Loucy (cell line): ENCODE data around the gene XPNPEP2.
A peak's percentile ranks its signal among the peaks of the same experiment; 100 is the strongest.

Experiments
- H2AFZ ChIP-seq: fragments of 200-600 bp; sonication (generic); 2 replicates; pipeline ENCODE4 v1.6.0; 2016; ENCODE audit warnings: antibody characterized with exemption, mild to moderate bottlenecking, low read length, moderate library complexity
- H3F3A ChIP-seq: fragments of 200-600 bp; 2 replicates; pipeline ENCODE4 v1.6.0; 2016; ENCODE audit warnings: antibody characterized with exemption, low read depth, mild to moderate bottlenecking
- H3K27me3 ChIP-seq: fragments of 200-600 bp; sonication (generic); 2 replicates; pipeline ENCODE4 v1.6.1; 2014; ENCODE audit warnings: low read length, mild to moderate bottlenecking; ENCODE audit not compliant: insufficient read depth, poor library complexity, severe bottlenecking
- H3K36me3 ChIP-seq: fragments of 200-600 bp; sonication (generic); 2 replicates; pipeline ENCODE4 v1.6.1; 2016; ENCODE audit warnings: low read length; ENCODE audit not compliant: insufficient read depth
- H3K4me1 ChIP-seq: fragments of 200-600 bp; sonication (generic); 2 replicates; pipeline ENCODE4 v1.5.1; 2014; ENCODE audit warnings: low read length, mild to moderate bottlenecking; ENCODE audit not compliant: insufficient read depth, poor library complexity, severe bottlenecking
- H3K4me2 ChIP-seq: fragments of 200-600 bp; sonication (generic); 2 replicates; pipeline ENCODE4 v1.6.0; 2014; ENCODE audit warnings: antibody characterized with exemption, low read length, low read depth, mild to moderate bottlenecking; ENCODE audit not compliant: poor library complexity, severe bottlenecking
- H3K4me3 ChIP-seq: fragments of 200-600 bp; sonication (generic); 2 replicates; pipeline ENCODE4 v1.5.1; 2014; ENCODE audit warnings: low read length, mild to moderate bottlenecking, mixed read lengths; ENCODE audit not compliant: poor library complexity, severe bottlenecking
- H3K79me2 ChIP-seq: fragments of 200-600 bp; sonication (generic); 2 replicates; pipeline ENCODE4 v1.6.1; 2014; ENCODE audit warnings: low read length; ENCODE audit not compliant: insufficient read depth
- H3K9ac ChIP-seq: fragments of 200-600 bp; sonication (generic); 2 replicates; pipeline ENCODE4 v1.6.0; 2014; ENCODE audit warnings: mild to moderate bottlenecking, low read depth, low read length, moderate library complexity; ENCODE audit not compliant: poor library complexity, severe bottlenecking
- H3K9me2 ChIP-seq: fragments of 200-600 bp; sonication (generic); replicated peaks from 2 replicates; pipeline ENCODE4 v1.6.1; 2016; ENCODE audit warnings: low read depth, low read length, mixed read lengths
- H3K9me3 ChIP-seq: fragments of 200-600 bp; sonication (generic); 2 replicates; pipeline ENCODE4 v1.6.1; 2014; ENCODE audit warnings: mild to moderate bottlenecking, antibody characterized with exemption, low read length, low read depth; ENCODE audit not compliant: insufficient read depth
- H4K20me1 ChIP-seq: fragments of 200-600 bp; sonication (generic); 2 replicates; pipeline ENCODE4 v1.6.0; 2014; ENCODE audit warnings: antibody characterized with exemption, low read length, mild to moderate bottlenecking; ENCODE audit not compliant: insufficient read depth, poor library complexity, severe bottlenecking
- CTCF ChIP-seq: fragments of 200-600 bp; sonication (generic); conservative IDR thresholded peaks from 2 replicates; pipeline ENCODE4 v1.5.1; 2014; ENCODE audit warnings: mild to moderate bottlenecking, antibody characterized with exemption, low read length
- EZH2phosphoT487 ChIP-seq: fragments of 200-600 bp; IDR thresholded peaks from 2 replicates; pipeline ENCODE4 v1.6.1; 2018; ENCODE audit warnings: antibody characterized with exemption, mild to moderate bottlenecking, moderate library complexity, borderline replicate concordance

The XPNPEP2 gene

DNA sequence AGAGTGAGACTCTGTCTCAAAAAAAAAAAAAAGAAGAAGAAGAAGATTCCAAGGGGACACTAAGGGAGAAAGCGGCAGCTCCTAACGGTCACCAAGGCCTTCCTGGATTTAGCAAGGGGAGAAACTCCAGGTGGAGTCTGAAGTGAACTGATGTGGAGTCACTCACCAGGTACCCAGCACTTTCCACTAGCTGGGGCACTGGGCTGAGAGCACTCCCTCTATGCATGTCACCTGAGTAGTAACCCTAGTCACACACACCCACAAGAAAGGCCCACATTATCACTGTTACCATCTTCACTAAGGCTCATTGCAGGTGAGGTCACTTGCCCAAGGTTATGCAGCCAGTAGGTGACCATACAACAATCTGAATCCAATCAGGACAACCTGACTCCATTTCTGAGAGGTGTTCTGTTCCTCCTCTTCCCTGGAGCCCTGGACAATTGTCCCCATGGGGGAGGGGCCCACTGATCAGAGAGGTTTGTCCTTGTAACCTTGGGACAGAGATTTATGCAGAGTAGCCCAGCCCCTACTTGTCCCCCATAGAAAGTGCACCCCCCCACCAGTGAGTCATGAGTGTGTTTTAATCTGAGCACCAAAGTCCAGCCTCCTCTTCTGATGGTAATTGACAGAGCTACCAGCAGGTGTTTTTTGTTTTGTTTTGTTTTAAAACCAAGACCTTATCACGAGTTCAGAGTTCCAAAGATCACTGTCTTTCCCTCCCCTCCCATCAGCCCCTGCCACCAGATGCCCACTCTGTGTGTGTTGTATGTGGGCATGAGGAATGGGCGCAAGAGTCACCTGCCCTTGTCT, 35.1 kb downstream of the XPNPEP2 start:
- Histone ChIP-seq H3K4me3 (no peak overlapping the region), H3K4me1 (peaks cover 80% of the 10 kb centered on the region), H2AFZ (no peak overlapping the region), H3K9ac (peak overlapping the region; percentile 8), H3K36me3 (no peaks in the 10 kb centered on the region), H3K27me3 (no peaks in the 10 kb centered on the region), H4K20me1 (no peaks in the 10 kb centered on the region), H3K9me2 (no peaks in the 10 kb centered on the region), H3K79me2 (peaks cover 19% of the 10 kb centered on the region), H3K4me2 (peak overlapping the region; percentile 21), H3K9me3 (no peaks in the 10 kb centered on the region), H3F3A (peaks cover 3% of the 10 kb centered on the region; the same call in 1 of the 2 replicates)
- TF ChIP-seq EZH2phosphoT487 (no peak), CTCF (no peak)

GRCh38 chrX:129777218-129778030, 38.6 kb downstream of the XPNPEP2 start:
- no peak for TF ChIP-seq CTCF
- TF ChIP-seq EZH2phosphoT487, result no peak
- peaks cover 10% of the 10 kb centered on the region for H4K20me1 ChIP-seq
- H3K27me3 ChIP-seq, result peaks cover 8% of the 10 kb centered on the region
- peak overlapping the region; percentile 87 for H3K4me2 ChIP-seq
- H3K4me1 ChIP-seq, result peaks cover 58% of the 10 kb centered on the region
- peak overlapping the region; percentile 95 for H3K9ac ChIP-seq
- no peak overlapping the region for H2AFZ ChIP-seq
- H3K36me3 ChIP-seq, result peaks cover 4% of the 10 kb centered on the region
- H3K9me2 ChIP-seq, result no peaks in the 10 kb centered on the region
- no peaks in the 10 kb centered on the region for H3F3A ChIP-seq
- peak overlapping the region; percentile 70 for H3K4me3 ChIP-seq
- peaks cover 48% of the 10 kb centered on the region for H3K79me2 ChIP-seq
- no peaks in the 10 kb centered on the region for H3K9me3 ChIP-seq

DNA sequence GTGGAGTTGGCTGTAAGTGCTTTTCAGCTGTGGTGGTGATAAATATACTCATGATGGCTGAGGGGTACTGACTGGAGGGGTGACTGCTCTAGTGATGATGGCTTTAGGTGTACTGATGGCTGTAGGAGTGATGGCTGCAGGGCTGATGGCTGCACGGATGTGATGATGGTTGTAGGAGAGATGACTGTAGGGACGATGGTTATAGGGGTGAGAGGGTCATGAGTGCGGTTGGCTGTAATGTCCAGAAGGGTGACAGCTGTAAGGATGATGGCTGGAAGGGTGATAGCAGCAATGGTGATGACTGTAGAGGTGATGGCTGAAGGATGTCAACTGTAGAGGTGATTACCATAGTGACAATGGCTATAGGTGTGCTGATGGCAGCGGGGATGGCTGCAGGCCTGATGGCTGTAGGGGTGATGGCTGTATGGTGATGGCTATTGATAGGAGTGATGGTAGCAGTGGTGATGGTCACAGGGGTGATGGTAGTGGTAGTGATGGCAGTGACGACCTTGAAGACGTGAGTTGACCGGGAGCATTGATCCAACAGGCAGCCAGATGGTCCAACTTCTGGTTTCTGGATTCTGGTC, 40.4 kb downstream of the XPNPEP2 start:
- H3K9me3 ChIP-seq, result no peaks in the 10 kb centered on the region
- H4K20me1 ChIP-seq, result peaks cover 28% of the 10 kb centered on the region
- no peaks in the 10 kb centered on the region for H3K9me2 ChIP-seq
- H3K4me2 ChIP-seq, result peak overlapping the region; percentile 78
- peaks cover 19% of the 10 kb centered on the region for H3K36me3 ChIP-seq
- peaks cover 65% of the 10 kb centered on the region for H3K79me2 ChIP-seq
- H3K9ac ChIP-seq, result peak overlapping the region; percentile 95
- H3K27me3 ChIP-seq, result peaks cover 8% of the 10 kb centered on the region
- no peaks in the 10 kb centered on the region for H3F3A ChIP-seq
- peaks cover 44% of the 10 kb centered on the region for H3K4me1 ChIP-seq
- H2AFZ ChIP-seq, result no peak overlapping the region
- H3K4me3 ChIP-seq, result peak overlapping the region; percentile 96
- TF ChIP-seq EZH2phosphoT487 (no peak), CTCF (no peak)
